ENCODE results near the gene NEK7. TPM values are rescaled to one million over a fixed set of nuclear protein-coding genes. Genes with fewer than 3 reads are reported as not detected.

Gene NEK7
- total RNA-seq, 1 donor from 2014 or later: 63.2 TPM

GRCh38 chr1:198271467-198271866 is 114.7 kb downstream of the NEK7 start:
- no peak for DNase-seq (ENCODE audit: low spot score in 2 of 2, unreplicated experiment in 2 of 2)
- Mint-ChIP-seq H3K27me3 (ENCODE audit: low read depth) (no peaks in the 10 kb centered on the region), H3K4me3 (no peak overlapping the region), H3K27ac (peak overlapping the region; percentile 62), H3K36me3 (peaks cover 4% of the 10 kb centered on the region), H3K9me3 (no peaks in the 10 kb centered on the region), H3K4me1 (peaks cover 28% of the 10 kb centered on the region)
- TF ChIP-seq, protein P1, sequence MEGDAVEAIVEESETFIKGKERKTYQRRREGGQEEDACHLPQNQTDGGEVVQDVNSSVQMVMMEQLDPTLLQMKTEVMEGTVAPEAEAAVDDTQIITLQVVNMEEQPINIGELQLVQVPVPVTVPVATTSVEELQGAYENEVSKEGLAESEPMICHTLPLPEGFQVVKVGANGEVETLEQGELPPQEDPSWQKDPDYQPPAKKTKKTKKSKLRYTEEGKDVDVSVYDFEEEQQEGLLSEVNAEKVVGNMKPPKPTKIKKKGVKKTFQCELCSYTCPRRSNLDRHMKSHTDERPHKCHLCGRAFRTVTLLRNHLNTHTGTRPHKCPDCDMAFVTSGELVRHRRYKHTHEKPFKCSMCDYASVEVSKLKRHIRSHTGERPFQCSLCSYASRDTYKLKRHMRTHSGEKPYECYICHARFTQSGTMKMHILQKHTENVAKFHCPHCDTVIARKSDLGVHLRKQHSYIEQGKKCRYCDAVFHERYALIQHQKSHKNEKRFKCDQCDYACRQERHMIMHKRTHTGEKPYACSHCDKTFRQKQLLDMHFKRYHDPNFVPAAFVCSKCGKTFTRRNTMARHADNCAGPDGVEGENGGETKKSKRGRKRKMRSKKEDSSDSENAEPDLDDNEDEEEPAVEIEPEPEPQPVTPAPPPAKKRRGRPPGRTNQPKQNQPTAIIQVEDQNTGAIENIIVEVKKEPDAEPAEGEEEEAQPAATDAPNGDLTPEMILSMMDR (IDR thresholded peaks at IDR 0.05; ENCODE audit: unreplicated experiment): no peak

GRCh38 chr1:198272492-198272891 is 115.7 kb downstream of the NEK7 start:
- H3K9me3 Mint-ChIP-seq: no peaks in the 10 kb centered on the region
- TF ChIP-seq, protein P1 (IDR thresholded peaks at IDR 0.05; ENCODE audit: unreplicated experiment): no peak
- H3K27ac Mint-ChIP-seq: peak overlapping the region; percentile 87

DNA sequence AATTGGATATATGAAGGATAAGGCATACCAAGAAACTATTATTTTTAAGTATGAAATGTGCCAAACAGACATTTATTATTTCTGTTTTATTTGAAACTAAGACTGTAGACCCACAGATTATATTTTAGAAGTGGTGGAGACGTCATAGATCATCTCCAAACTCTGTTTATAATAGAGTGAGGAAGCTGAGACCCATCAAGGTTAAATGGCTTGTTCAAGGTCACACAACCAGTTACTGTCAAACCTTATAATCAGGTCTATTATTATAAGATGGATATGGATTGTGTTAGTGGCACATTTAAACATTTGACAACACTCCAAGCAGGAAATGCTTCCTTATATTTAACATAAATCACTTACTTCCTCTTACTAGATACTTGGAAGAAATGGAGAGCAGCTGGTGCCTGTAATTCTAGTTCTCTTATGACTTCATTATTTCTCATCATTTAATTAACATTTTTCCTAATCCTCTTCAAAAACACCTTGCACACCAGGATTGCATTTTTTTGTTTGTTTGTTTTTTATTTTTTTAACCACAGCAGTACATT is 117.0 kb downstream of the NEK7 start:
- Mint-ChIP-seq H3K4me1 (peaks cover 31% of the 10 kb centered on the region), H3K27ac (peak overlapping the region; percentile 83), H3K4me3 (no peak overlapping the region), H3K9me3 (no peaks in the 10 kb centered on the region), H3K27me3 (ENCODE audit: low read depth) (no peaks in the 10 kb centered on the region), H3K36me3 (peaks cover 4% of the 10 kb centered on the region)
- DNase-seq (ENCODE audit: low spot score in 2 of 2, unreplicated experiment in 2 of 2): no peak
- TF ChIP-seq, protein P1 (IDR thresholded peaks at IDR 0.05; ENCODE audit: unreplicated experiment): no peak

More at GRCh38 chr1:198272492-198272891, 115.7 kb downstream of the NEK7 start:
- Mint-ChIP-seq H3K36me3 (peaks cover 4% of the 10 kb centered on the region), H3K27me3 (ENCODE audit: low read depth) (no peaks in the 10 kb centered on the region), H3K4me1 (peaks cover 30% of the 10 kb centered on the region), H3K4me3 (no peak overlapping the region)
- no peak for DNase-seq (ENCODE audit: low spot score in 2 of 2, unreplicated experiment in 2 of 2)

DNA sequence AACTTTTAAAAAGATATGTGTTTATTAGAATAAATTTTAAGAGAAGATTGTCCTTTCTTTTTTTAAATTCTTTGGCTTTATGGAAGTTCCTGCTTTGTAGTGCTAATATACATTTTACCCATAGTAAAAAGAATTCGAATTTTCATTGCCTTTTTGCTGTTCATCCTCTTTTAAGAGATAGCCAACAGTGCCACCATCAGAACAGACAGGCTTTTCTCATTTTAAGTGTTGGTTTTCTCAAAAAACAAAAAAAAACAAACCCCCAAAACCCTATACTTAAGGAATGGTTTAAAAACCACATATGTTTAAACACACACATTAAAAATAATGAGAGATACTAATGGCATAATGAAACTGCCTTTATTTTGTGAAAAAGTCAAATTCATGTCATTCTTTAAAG is 118.8 kb downstream of the NEK7 start:
- Mint-ChIP-seq H3K27ac (no peak overlapping the region), H3K4me3 (no peak overlapping the region), H3K4me1 (peaks cover 33% of the 10 kb centered on the region)

DNA sequence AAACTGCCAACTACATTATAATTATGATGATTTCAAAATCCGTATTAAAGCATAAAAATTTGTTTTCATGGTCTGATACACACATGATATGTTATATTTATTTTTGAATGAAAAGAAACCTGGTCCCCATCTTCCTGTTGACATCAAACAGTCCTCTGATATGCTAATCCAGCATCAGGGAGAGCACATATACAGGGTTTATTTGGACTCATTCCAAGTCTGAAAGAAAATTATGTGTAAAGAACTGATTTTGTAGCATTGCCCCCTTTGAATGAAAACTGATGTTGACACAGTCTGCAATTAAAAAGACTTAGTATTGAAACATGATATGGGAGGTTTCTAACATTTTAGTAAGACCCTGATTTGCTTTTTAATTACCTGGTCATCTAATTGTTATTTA is 119.4 kb downstream of the NEK7 start:
- Mint-ChIP-seq H3K4me3 (no peak overlapping the region), H3K36me3 (peaks cover 4% of the 10 kb centered on the region), H3K9me3 (no peaks in the 10 kb centered on the region), H3K27me3 (ENCODE audit: low read depth) (no peaks in the 10 kb centered on the region), H3K4me1 (peaks cover 33% of the 10 kb centered on the region), H3K27ac (peak overlapping the region; percentile 45)
- DNase-seq (ENCODE audit: low spot score in 2 of 2, unreplicated experiment in 2 of 2): no peak
- TF ChIP-seq, protein P1 (IDR thresholded peaks at IDR 0.05; ENCODE audit: unreplicated experiment): no peak

More for the DNA sequence above, 118.8 kb downstream of the NEK7 start:
- Mint-ChIP-seq H3K36me3 (peaks cover 8% of the 10 kb centered on the region), H3K9me3 (no peaks in the 10 kb centered on the region), H3K27me3 (ENCODE audit: low read depth) (no peaks in the 10 kb centered on the region)
- TF ChIP-seq, protein P1 (IDR thresholded peaks at IDR 0.05; ENCODE audit: unreplicated experiment): no peak
- DNase-seq (ENCODE audit: low spot score in 2 of 2, unreplicated experiment in 2 of 2): no peak

Data from mesothelial cell of epicardium (in vitro differentiated cells).